Prostate gland (tissue), 2 donors: ENCODE results near the gene SSBP3.

Experiments
- POLR2A ChIP-seq: fragments of 450-650 bp; IDR thresholded peaks from one replicate; pipeline ENCODE4 v1.6.1; 2016; ENCODE audit warnings: antibody characterized with exemption, mild to moderate bottlenecking
- TF ChIP-seq, protein P1 (sequence below), 4 experiments: fragments of 200-600 bp in 2 of 4; fragments of 450-650 bp in 2 of 4; sonication (generic) in 2 of 4; IDR thresholded peaks; 1 replicate in 3 of 4; 2 replicates in 1 of 4; pipeline ENCODE4 v1.5.1; 2016 to 2019; ENCODE audit warnings: antibody characterized with exemption in 4 of 4, mild to moderate bottlenecking in 2 of 4, moderate library complexity in 2 of 4

DNA sequence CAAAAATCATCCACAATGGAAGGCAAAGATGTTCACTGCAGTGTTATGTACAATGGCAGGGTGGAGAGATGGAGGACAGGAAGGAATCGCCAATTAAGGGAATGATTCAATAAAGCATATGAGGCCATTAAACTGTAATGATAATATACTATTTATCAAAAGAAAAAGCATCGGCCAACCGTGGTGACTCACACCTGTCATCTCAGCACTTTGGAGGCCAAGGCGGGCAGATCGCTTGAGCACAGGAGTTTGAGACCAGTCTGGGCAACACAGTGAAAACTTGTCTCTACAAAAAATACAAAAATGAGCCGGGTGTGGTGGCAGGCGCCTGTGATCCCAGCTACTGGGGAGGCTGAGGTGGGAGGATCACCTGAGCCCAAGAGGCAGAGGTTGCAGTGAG, 89.1 kb downstream of the SSBP3 start:
- no peak for TF ChIP-seq POLR2A
- TF ChIP-seq, protein P1, sequence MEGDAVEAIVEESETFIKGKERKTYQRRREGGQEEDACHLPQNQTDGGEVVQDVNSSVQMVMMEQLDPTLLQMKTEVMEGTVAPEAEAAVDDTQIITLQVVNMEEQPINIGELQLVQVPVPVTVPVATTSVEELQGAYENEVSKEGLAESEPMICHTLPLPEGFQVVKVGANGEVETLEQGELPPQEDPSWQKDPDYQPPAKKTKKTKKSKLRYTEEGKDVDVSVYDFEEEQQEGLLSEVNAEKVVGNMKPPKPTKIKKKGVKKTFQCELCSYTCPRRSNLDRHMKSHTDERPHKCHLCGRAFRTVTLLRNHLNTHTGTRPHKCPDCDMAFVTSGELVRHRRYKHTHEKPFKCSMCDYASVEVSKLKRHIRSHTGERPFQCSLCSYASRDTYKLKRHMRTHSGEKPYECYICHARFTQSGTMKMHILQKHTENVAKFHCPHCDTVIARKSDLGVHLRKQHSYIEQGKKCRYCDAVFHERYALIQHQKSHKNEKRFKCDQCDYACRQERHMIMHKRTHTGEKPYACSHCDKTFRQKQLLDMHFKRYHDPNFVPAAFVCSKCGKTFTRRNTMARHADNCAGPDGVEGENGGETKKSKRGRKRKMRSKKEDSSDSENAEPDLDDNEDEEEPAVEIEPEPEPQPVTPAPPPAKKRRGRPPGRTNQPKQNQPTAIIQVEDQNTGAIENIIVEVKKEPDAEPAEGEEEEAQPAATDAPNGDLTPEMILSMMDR (IDR thresholded peaks at IDR 0.05) = no peak
